Progenitor cell of endocrine pancreas (in vitro differentiated cells): ENCODE results near the gene SAMHD1. TPM values are rescaled to one million over a fixed set of nuclear protein-coding genes. Genes with fewer than 3 reads are reported as not detected.
A peak's percentile ranks its signal among the peaks of the same experiment; 100 is the strongest.

Source experiments
- DNase-seq: peaks from one replicate; pipeline ENCODE4 v3.0.0; 2021; ENCODE audit warnings: low spot score; ENCODE audit not compliant: unreplicated experiment
- H3K27ac Mint-ChIP-seq: 2 replicates; pipeline ENCODE4 v1.8.0; 2021; ENCODE audit warnings: mild to moderate bottlenecking, moderate library complexity, mixed read lengths
- H3K27me3 Mint-ChIP-seq: 2 replicates; pipeline ENCODE4 v1.8.0; 2021; ENCODE audit warnings: mixed read lengths
- H3K36me3 Mint-ChIP-seq: 2 replicates; pipeline ENCODE4 v1.8.0; 2022; ENCODE audit warnings: mixed read lengths; ENCODE audit not compliant: insufficient read depth
- H3K4me1 Mint-ChIP-seq: 2 replicates; pipeline ENCODE4 v1.8.0; 2021; ENCODE audit warnings: low read depth, mixed read lengths
- H3K4me3 Mint-ChIP-seq: 2 replicates; pipeline ENCODE4 v1.8.0; 2021; ENCODE audit warnings: low read depth, mild to moderate bottlenecking, moderate library complexity, mixed read lengths
- H3K9me3 Mint-ChIP-seq: 2 replicates; pipeline ENCODE4 v1.8.0; 2021; ENCODE audit warnings: low read depth, mixed read lengths
- total RNA-seq: library from RNA; stranded (reverse); gene quantifications from 2 replicates; pipeline ENCODE4 v1.2.1, GENCODE V29; 2021
- TF ChIP-seq, protein P1 (sequence below): fragments of 200-600 bp; sonication (generic); IDR thresholded peaks from one replicate; pipeline ENCODE4 v1.5.0; 2021; ENCODE audit warnings: antibody characterized with exemption, mild to moderate bottlenecking; ENCODE audit not compliant: unreplicated experiment

SAMHD1 gene
- total RNA-seq, 1 donor from 2014 or later = 15.1 TPM

- TF ChIP-seq, protein P1, sequence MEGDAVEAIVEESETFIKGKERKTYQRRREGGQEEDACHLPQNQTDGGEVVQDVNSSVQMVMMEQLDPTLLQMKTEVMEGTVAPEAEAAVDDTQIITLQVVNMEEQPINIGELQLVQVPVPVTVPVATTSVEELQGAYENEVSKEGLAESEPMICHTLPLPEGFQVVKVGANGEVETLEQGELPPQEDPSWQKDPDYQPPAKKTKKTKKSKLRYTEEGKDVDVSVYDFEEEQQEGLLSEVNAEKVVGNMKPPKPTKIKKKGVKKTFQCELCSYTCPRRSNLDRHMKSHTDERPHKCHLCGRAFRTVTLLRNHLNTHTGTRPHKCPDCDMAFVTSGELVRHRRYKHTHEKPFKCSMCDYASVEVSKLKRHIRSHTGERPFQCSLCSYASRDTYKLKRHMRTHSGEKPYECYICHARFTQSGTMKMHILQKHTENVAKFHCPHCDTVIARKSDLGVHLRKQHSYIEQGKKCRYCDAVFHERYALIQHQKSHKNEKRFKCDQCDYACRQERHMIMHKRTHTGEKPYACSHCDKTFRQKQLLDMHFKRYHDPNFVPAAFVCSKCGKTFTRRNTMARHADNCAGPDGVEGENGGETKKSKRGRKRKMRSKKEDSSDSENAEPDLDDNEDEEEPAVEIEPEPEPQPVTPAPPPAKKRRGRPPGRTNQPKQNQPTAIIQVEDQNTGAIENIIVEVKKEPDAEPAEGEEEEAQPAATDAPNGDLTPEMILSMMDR = no peak
Observed at GRCh38 chr20:36888880-36889516, 62.5 kb downstream of the SAMHD1 start.

DNA sequence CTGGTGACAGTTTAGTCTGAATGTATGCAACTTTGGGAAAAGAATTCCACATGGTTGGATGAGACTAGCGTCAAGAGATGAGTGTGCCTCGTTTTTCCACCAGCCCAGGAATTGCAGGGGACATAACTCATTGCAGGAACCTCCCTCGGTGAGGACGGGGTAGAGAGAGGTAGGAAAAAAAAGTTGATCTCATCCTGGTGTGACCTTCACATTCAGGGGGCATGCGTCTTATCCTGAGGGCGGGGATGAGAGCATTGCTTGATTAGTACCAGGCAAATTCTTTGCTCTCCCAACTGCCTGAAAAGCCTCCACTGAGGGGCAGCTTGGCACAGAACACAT lies 63.8 kb downstream of the SAMHD1 start:
- TF ChIP-seq, protein P1 = no peak

More at GRCh38 chr20:36888880-36889516, 62.5 kb downstream of the SAMHD1 start:
- peaks cover 2% of the 10 kb centered on the region for H3K4me1 Mint-ChIP-seq
- H3K9me3 Mint-ChIP-seq = no peaks in the 10 kb centered on the region
- H3K27ac Mint-ChIP-seq = no peak overlapping the region
- H3K4me3 Mint-ChIP-seq = no peak overlapping the region
- no peaks in the 10 kb centered on the region for H3K27me3 Mint-ChIP-seq
- no peaks in the 10 kb centered on the region for H3K36me3 Mint-ChIP-seq
- no peak for DNase-seq

GRCh38 chr20:36886859-36887751 lies 64.4 kb downstream of the SAMHD1 start:
- H3K4me1 Mint-ChIP-seq = peaks cover 4% of the 10 kb centered on the region
- H3K9me3 Mint-ChIP-seq = no peaks in the 10 kb centered on the region
- peak overlapping the region; percentile 2 for H3K27ac Mint-ChIP-seq
- no peak overlapping the region for H3K4me3 Mint-ChIP-seq
- H3K36me3 Mint-ChIP-seq = no peaks in the 10 kb centered on the region
- TF ChIP-seq, protein P1 = peak; percentile 92
- peak; percentile 89 for DNase-seq
- H3K27me3 Mint-ChIP-seq = no peaks in the 10 kb centered on the region

More for the DNA sequence above, 63.8 kb downstream of the SAMHD1 start:
- no peaks in the 10 kb centered on the region for H3K36me3 Mint-ChIP-seq
- no peaks in the 10 kb centered on the region for H3K27me3 Mint-ChIP-seq
- H3K4me3 Mint-ChIP-seq = no peak overlapping the region
- H3K9me3 Mint-ChIP-seq = no peaks in the 10 kb centered on the region
- DNase-seq = no peak
- peaks cover 2% of the 10 kb centered on the region for H3K4me1 Mint-ChIP-seq
- H3K27ac Mint-ChIP-seq = no peak overlapping the region

- H3K27me3 Mint-ChIP-seq = no peaks in the 10 kb centered on the region
- H3K36me3 Mint-ChIP-seq = no peaks in the 10 kb centered on the region
- H3K4me3 Mint-ChIP-seq = no peak overlapping the region
- H3K4me1 Mint-ChIP-seq = peaks cover 15% of the 10 kb centered on the region
- TF ChIP-seq, protein P1 = peak; percentile 13
- H3K27ac Mint-ChIP-seq = no peak overlapping the region
- no peaks in the 10 kb centered on the region for H3K9me3 Mint-ChIP-seq
- no peak for DNase-seq
Observed at GRCh38 chr20:36885356-36885755, 66.2 kb downstream of the SAMHD1 start.

DNA sequence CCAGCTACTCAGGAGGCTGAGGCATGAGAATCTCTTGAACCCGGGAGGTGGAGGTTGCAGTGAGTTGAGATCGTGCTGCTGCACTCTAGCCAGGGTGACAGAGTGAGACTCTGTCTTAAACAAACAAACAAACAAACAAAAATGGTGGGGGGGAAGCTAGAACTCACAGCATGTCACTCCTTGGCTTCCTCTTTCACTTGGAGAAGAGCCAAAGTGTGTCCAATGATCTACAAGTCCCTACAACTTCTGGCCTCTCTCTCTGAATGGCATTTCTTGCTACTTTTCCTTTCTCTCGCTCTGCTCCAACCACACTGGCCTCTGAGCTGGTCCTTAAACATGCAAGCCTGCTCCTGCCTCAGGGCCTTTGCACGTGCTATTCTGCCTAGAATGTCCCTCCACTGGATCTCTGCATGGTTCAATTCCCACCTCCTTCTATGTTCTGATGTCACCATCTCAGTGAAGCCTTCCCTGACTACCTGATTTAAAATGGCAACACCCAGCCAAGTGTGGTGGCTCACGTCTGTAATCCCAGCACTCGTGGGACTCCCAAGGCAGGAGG lies 67.5 kb downstream of the SAMHD1 start:
- no peaks in the 10 kb centered on the region for H3K9me3 Mint-ChIP-seq
- H3K4me1 Mint-ChIP-seq = peaks cover 15% of the 10 kb centered on the region
- TF ChIP-seq, protein P1 = no peak
- no peaks in the 10 kb centered on the region for H3K36me3 Mint-ChIP-seq
- no peak overlapping the region for H3K4me3 Mint-ChIP-seq
- no peaks in the 10 kb centered on the region for H3K27me3 Mint-ChIP-seq
- no peak for DNase-seq
- no peak overlapping the region for H3K27ac Mint-ChIP-seq
